ENCODE results near the gene SPDYE4.

GRCh38 chr17:8724451-8724850 lies 33.9 kb downstream of the SPDYE4 start:
- TF ChIP-seq CTCF (IDR thresholded peaks at IDR 0.05; ENCODE audit: low read depth, low read length) = no peak
- no peak for TF ChIP-seq EZH2phosphoT487 (IDR thresholded peaks at IDR 0.05; ENCODE audit: low read depth)
